ENCODE data around the gene CMBL.
A peak's percentile ranks its signal among the peaks of the same experiment; 100 is the strongest.

Gene CMBL

GRCh38 chr5:10321882-10322281 lies 14.2 kb upstream of the CMBL start:
- TF ChIP-seq L3MBTL2 (conservative IDR thresholded peaks at IDR 0.05) (no peak), NFRKB (IDR thresholded peaks at IDR 0.05) (no peak), BHLHE40 (IDR thresholded peaks at IDR 0.05; ENCODE audit: borderline replicate concordance) (no peak), SUZ12 (IDR thresholded peaks at IDR 0.05) (no peak), PKNOX1 (IDR thresholded peaks at IDR 0.05) (no peak), ARNT (IDR thresholded peaks at IDR 0.05) (no peak), FOXM1 (IDR thresholded peaks at IDR 0.05; ENCODE audit: borderline replicate concordance) (no peak), FOXK2 (IDR thresholded peaks at IDR 0.05) (no peak), CTBP1 (IDR thresholded peaks at IDR 0.05; ENCODE audit: borderline replicate concordance) (no peak), FOXA1 (IDR thresholded peaks at IDR 0.05) (no peak), SP1 (IDR thresholded peaks at IDR 0.05) (no peak), TARDBP (IDR thresholded peaks at IDR 0.05) (no peak), HDGF (IDR thresholded peaks at IDR 0.05; ENCODE audit: borderline replicate concordance) (no peak), LEF1 (IDR thresholded peaks at IDR 0.05; ENCODE audit: borderline replicate concordance) (no peak), ZNF384 (IDR thresholded peaks at IDR 0.05) (no peak), ELF4 (IDR thresholded peaks at IDR 0.05) (no peak)
- no peak for DNase-seq (ENCODE audit: extremely low spot score)
- ChIA-PET CTCF (no interaction called here), POLR2A (no interaction called here)

GRCh38 chr5:10320793-10321192 lies 13.1 kb upstream of the CMBL start:
- no peak for DNase-seq (ENCODE audit: extremely low spot score)
- ChIA-PET POLR2A (interaction anchor here (0.9 to 1.0 kb wide), 2 partner anchors 33 to 71 kb away, joined by 3 to 4 read pairs; partner anchors contain the start of genes ATPSCKMT, CCT5 and MARCHF6), CTCF (no interaction called here)
- TF ChIP-seq TARDBP (IDR thresholded peaks at IDR 0.05): no peak

GRCh38 chr5:10319202-10319851 lies 11.6 kb upstream of the CMBL start:
- no peak for DNase-seq (ENCODE audit: extremely low spot score)
- TF ChIP-seq PKNOX1 (IDR thresholded peaks at IDR 0.05) (no peak), SUZ12 (IDR thresholded peaks at IDR 0.05) (no peak), SP1 (IDR thresholded peaks at IDR 0.05) (no peak), BHLHE40 (IDR thresholded peaks at IDR 0.05; ENCODE audit: borderline replicate concordance) (no peak), LEF1 (IDR thresholded peaks at IDR 0.05; ENCODE audit: borderline replicate concordance) (no peak), ELF4 (IDR thresholded peaks at IDR 0.05) (no peak), ARNT (IDR thresholded peaks at IDR 0.05) (no peak), FOXM1 (IDR thresholded peaks at IDR 0.05; ENCODE audit: borderline replicate concordance) (no peak), FOXK2 (IDR thresholded peaks at IDR 0.05) (no peak)
- POLR2A ChIA-PET: interaction anchor here (3.3 kb wide), 1 partner anchor 34 kb away, joined by 12 read pairs; the partner anchor contains the start of gene MARCHF6
- CTCF ChIA-PET: no interaction called here

- CTCF ChIA-PET: no interaction called here
- TF ChIP-seq TARDBP (IDR thresholded peaks at IDR 0.05) (no peak), NFRKB (IDR thresholded peaks at IDR 0.05) (no peak), LEF1 (IDR thresholded peaks at IDR 0.05; ENCODE audit: borderline replicate concordance) (no peak), CTBP1 (IDR thresholded peaks at IDR 0.05; ENCODE audit: borderline replicate concordance) (no peak), ZNF384 (IDR thresholded peaks at IDR 0.05) (no peak), FOXK2 (IDR thresholded peaks at IDR 0.05) (no peak), SP1 (IDR thresholded peaks at IDR 0.05) (no peak)
These were observed 10.4 kb upstream of the CMBL start for GRCh38 chr5:10317825-10318682.

GRCh38 chr5:10315824-10316509 lies 8.3 kb upstream of the CMBL start:
- TF ChIP-seq PKNOX1 (IDR thresholded peaks at IDR 0.05) (peak; percentile 90), ARNT (IDR thresholded peaks at IDR 0.05) (no peak)
- POLR2A ChIA-PET: no interaction called here
- CTCF ChIA-PET: no interaction called here
- DNase-seq (ENCODE audit: extremely low spot score): no peak

More at GRCh38 chr5:10317825-10318682, 10.4 kb upstream of the CMBL start:
- no peak for DNase-seq (ENCODE audit: extremely low spot score)
- POLR2A ChIA-PET: interaction anchor here (3.3 kb wide), 1 partner anchor 35 kb away, joined by 12 read pairs; the partner anchor contains the start of gene MARCHF6

GRCh38 chr5:10315201-10315600 lies 7.5 kb upstream of the CMBL start:
- CTCF ChIA-PET: no interaction called here
- no peak for DNase-seq (ENCODE audit: extremely low spot score)
- POLR2A ChIA-PET: interaction anchor here (1.2 kb wide), 1 partner anchor 38 kb away, joined by 5 read pairs; the partner anchor contains the start of gene MARCHF6
- TF ChIP-seq CTBP1 (IDR thresholded peaks at IDR 0.05; ENCODE audit: borderline replicate concordance): no peak
- no peak for TF ChIP-seq SP1 (IDR thresholded peaks at IDR 0.05)
- TF ChIP-seq ARNT (IDR thresholded peaks at IDR 0.05): no peak
- no peak for TF ChIP-seq FOXK2 (IDR thresholded peaks at IDR 0.05)
- TF ChIP-seq PKNOX1 (IDR thresholded peaks at IDR 0.05): no peak
- no peak for TF ChIP-seq LEF1 (IDR thresholded peaks at IDR 0.05; ENCODE audit: borderline replicate concordance)
- TF ChIP-seq HDGF (IDR thresholded peaks at IDR 0.05; ENCODE audit: borderline replicate concordance): no peak
- TF ChIP-seq NFRKB (IDR thresholded peaks at IDR 0.05): no peak
- TF ChIP-seq BHLHE40 (IDR thresholded peaks at IDR 0.05; ENCODE audit: borderline replicate concordance): no peak
- no peak for TF ChIP-seq TARDBP (IDR thresholded peaks at IDR 0.05)
- TF ChIP-seq FOXA1 (IDR thresholded peaks at IDR 0.05): no peak
- no peak for TF ChIP-seq FOXM1 (IDR thresholded peaks at IDR 0.05; ENCODE audit: borderline replicate concordance)
- no peak for TF ChIP-seq ZNF384 (IDR thresholded peaks at IDR 0.05)
- no peak for TF ChIP-seq L3MBTL2 (conservative IDR thresholded peaks at IDR 0.05)
- TF ChIP-seq SUZ12 (IDR thresholded peaks at IDR 0.05): no peak
- no peak for TF ChIP-seq ELF4 (IDR thresholded peaks at IDR 0.05)

Data from HEK293T (cell line).